Natural killer cell (primary cell): ENCODE results near the gene SEC24C. TPM values are rescaled to one million over a fixed set of nuclear protein-coding genes. Genes with fewer than 3 reads are reported as not detected.
"Not testable (repeated sequence)": the region's sequence is repeated elsewhere in the genome, so short reads cannot be mapped to it uniquely, and the experiment has no call there.

Source experiments
- ATAC-seq, 3 donors: fragments of 150-1000 bp in 2 of 3; fragments of 200-7000 bp in 1 of 3; cut with Tn5 transposase; 1 replicate in 1 of 3; 2 replicates in 2 of 3; pipeline ENCODE4 v1.10.0; 2021; ENCODE audit warnings: mild to moderate bottlenecking in 2 of 3, moderate library complexity in 2 of 3
- DNase-seq, 2 donors: peaks; one replicate each; pipeline versions ENCODE4 v3.0.0 to v3.0.0-alpha.2; 2013 to 2021; ENCODE audit warnings: mixed read lengths in 1 of 2
- H3K27ac ChIP-seq: one replicate; pipeline ENCODE4 v1.5.1; 2013; ENCODE audit warnings: mild to moderate bottlenecking, low read length
- H3K27me3 ChIP-seq: one replicate; pipeline ENCODE4 v1.6.1; 2013; ENCODE audit warnings: low read length; ENCODE audit not compliant: control insufficient read depth, insufficient read depth
- H3K36me3 ChIP-seq: one replicate; pipeline ENCODE4 v1.6.1; 2013; ENCODE audit warnings: low read length; ENCODE audit not compliant: control insufficient read depth, insufficient read depth
- H3K4me1 ChIP-seq: one replicate; pipeline ENCODE4 v1.6.1; 2013; ENCODE audit warnings: low read length; ENCODE audit not compliant: control insufficient read depth, insufficient read depth
- H3K4me3 ChIP-seq: one replicate; pipeline ENCODE4 v1.5.1; 2013; ENCODE audit warnings: low read length
- H3K9me3 ChIP-seq: one replicate; pipeline ENCODE4 v1.6.1; 2013; ENCODE audit warnings: low read length; ENCODE audit not compliant: control insufficient read depth, insufficient read depth
- H3K27ac Mint-ChIP-seq, 2 donors: one replicate each; pipeline ENCODE4 v1.8.0; 2022; ENCODE audit warnings: mild to moderate bottlenecking in 2 of 2, mixed read lengths in 2 of 2, moderate library complexity in 1 of 2
- H3K27me3 Mint-ChIP-seq, 2 donors: one replicate each; pipeline ENCODE4 v1.8.0; 2022; ENCODE audit warnings: low read depth in 2 of 2, mixed read lengths in 2 of 2
- H3K36me3 Mint-ChIP-seq: one replicate; pipeline ENCODE4 v1.8.0; 2022; ENCODE audit warnings: mixed read lengths
- H3K4me1 Mint-ChIP-seq, 2 donors: one replicate each; pipeline ENCODE4 v1.8.0; 2022; ENCODE audit warnings: mixed read lengths in 2 of 2
- H3K4me3 Mint-ChIP-seq: one replicate; pipeline ENCODE4 v1.8.0; 2022; ENCODE audit warnings: mild to moderate bottlenecking, moderate library complexity, mixed read lengths
- H3K9me3 Mint-ChIP-seq, 2 donors: one replicate each; pipeline ENCODE4 v1.8.0; 2022; ENCODE audit warnings: mixed read lengths in 2 of 2
- WGBS: methylation state at CpG from one replicate; pipeline ENCODE4 v1.1.7; 2013; ENCODE audit warnings: missing lambda C conversion rate; ENCODE audit not compliant: insufficient coverage; 5-methylcytosine and 5-hydroxymethylcytosine counted together
- intact Hi-C: fragments of 100-400 bp; cut with micrococcal nuclease; formaldehyde crosslinking; loops from one replicate; pipeline ENCODE4 v1.14.2; 2022
- total RNA-seq, 4 donors: library from RNA; stranded (reverse); fragments of 120-200 nt in 1 of 4; gene quantifications; one replicate each; pipeline versions ENCODE4 v1.2.3 to v1.2.4, GENCODE V29; 2013 to 2022

Gene SEC24C
- total RNA-seq, 3 donors from 2014 or later (not counting 1 experiment from before 2014, with no cell fraction given), result 153 to 161 (median 160) TPM

DNA sequence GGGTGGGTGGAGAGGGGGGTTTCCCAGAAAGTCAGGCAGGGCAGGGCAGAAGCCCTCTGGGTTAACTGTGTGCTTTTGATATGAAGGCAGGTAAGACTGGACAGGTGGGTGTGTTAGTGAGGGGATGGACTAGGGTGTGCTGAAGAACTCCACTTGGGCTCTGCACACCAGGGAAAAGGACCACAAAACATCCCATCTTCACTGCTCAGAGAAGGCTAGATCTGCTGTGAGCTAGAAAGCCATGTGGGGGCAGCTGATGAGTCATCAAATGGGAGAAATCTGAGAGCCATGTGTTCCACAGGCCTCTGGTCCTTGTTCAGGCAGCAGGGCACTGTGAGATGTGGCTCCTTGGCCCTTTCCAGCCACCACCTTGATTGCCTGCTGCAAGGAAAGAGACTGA lies 36.5 kb upstream of the SEC24C start:
- H3K9me3 ChIP-seq, H3K36me3 Mint-ChIP-seq, H3K27me3 ChIP-seq, H3K4me3 ChIP-seq, H3K4me1 ChIP-seq, H3K4me1 Mint-ChIP-seq, H3K27ac ChIP-seq, H3K9me3 Mint-ChIP-seq, H3K36me3 ChIP-seq, DNase-seq, H3K27me3 Mint-ChIP-seq, H3K4me3 Mint-ChIP-seq, ATAC-seq, H3K27ac Mint-ChIP-seq, intact Hi-C loops: not testable (repeated sequence)

DNA sequence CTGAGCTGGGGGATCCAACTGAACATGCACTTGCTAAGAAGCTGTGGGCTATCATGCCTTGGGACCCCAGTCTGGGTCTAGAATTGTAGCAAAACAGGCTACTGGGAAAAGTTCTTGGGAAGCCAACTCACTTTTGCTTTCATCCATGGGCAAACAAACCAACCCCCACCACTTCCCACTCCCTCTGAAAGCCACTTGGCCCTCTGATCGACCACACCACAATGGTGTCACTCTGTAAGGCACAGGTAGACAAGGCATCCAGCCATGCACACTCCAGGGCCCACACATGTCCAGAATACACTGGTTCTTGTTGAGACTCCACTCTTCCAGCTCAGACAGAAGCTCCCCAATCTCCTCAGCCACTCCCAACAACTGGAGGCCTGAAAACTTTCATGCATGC lies 36.0 kb upstream of the SEC24C start:
- 90% methylated on average over 1 of the region's 1 CpG for WGBS
- H3K36me3 Mint-ChIP-seq, ATAC-seq, H3K9me3 ChIP-seq, H3K27ac ChIP-seq, H3K9me3 Mint-ChIP-seq, DNase-seq, H3K36me3 ChIP-seq, H3K4me3 Mint-ChIP-seq, H3K27me3 Mint-ChIP-seq, H3K4me1 Mint-ChIP-seq, H3K27me3 ChIP-seq, intact Hi-C loops, H3K4me3 ChIP-seq, H3K4me1 ChIP-seq, H3K27ac Mint-ChIP-seq: not testable (repeated sequence)

DNA sequence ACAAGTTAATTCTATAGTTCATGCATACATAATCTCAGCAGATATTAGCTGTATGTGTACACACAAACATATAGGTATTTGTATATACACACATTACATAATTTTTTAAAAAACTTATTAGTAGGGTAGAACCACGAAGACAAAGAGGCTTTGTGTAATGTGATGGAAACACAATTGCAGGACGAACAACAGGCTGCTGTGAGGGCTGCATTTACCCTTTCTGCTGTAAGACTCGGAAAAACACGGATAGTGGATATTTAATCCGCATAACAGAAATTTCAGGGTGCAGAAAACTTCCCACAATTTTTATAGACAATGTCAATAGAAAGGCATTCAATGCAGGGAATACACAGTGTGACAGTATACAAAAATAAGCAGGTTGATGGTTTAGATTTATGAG lies 32.5 kb upstream of the SEC24C start:
- not testable (repeated sequence) for H3K36me3 Mint-ChIP-seq, H3K4me1 Mint-ChIP-seq, DNase-seq

DNA sequence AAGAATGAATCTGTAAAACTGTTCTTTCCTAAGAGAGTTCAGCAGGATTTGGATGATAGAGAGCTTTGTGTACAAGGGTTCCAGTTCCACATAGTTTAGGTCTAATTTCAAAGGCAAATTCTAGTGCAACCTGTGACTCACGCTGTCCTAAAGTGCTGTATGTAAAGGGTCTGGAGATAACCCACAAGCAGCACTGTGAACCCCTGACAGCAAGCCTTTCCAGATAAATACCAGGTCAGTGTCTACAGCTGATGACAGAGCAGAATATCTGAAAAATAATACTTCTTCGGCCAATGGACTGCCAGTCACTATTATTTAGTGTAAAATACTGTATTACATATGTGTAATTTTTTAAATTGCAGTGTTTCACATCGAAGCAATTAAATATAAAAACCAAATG lies 30.3 kb upstream of the SEC24C start:
- H3K27me3 ChIP-seq, H3K27ac ChIP-seq, H3K9me3 ChIP-seq, H3K4me3 ChIP-seq, H3K4me1 ChIP-seq, ATAC-seq, H3K27me3 Mint-ChIP-seq, H3K27ac Mint-ChIP-seq, H3K4me3 Mint-ChIP-seq, DNase-seq, H3K4me1 Mint-ChIP-seq, H3K9me3 Mint-ChIP-seq, intact Hi-C loops: not testable (repeated sequence)
- WGBS, result 100% methylated on average over 1 of the region's 3 CpGs
- peaks cover 16% of the 10 kb centered on the region for H3K36me3 Mint-ChIP-seq
- H3K36me3 ChIP-seq, result peaks cover 30% of the 10 kb centered on the region

More for the DNA sequence above, 32.5 kb upstream of the SEC24C start:
- H3K27me3 ChIP-seq, H3K9me3 Mint-ChIP-seq, H3K27ac ChIP-seq, H3K4me3 ChIP-seq, H3K27me3 Mint-ChIP-seq, H3K27ac Mint-ChIP-seq, ATAC-seq, H3K4me1 ChIP-seq, H3K4me3 Mint-ChIP-seq, intact Hi-C loops, H3K9me3 ChIP-seq: not testable (repeated sequence)
- WGBS, result 100% methylated on average over 4 of the region's 5 CpGs
- H3K36me3 ChIP-seq, result peaks cover 14% of the 10 kb centered on the region

DNA sequence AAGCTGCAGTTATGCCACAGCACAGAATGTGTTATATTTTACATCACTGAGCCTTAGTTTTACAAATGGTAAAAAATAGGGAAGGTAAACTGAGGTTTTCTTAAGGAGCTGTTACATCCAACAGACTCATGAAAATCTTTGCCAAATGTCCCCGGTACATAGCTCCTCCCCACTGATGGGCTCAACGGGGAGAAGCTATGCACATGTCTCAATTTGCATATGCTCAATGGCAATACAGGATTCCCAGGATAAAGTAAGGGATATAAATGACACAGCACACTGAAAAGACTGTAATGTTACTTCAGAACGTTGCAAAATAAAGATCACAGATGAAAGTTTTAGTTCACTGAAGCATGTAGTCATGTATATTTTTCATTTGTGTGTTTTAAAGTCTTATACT lies 29.7 kb upstream of the SEC24C start:
- H3K4me1 Mint-ChIP-seq, H3K9me3 Mint-ChIP-seq, H3K27me3 ChIP-seq, H3K4me1 ChIP-seq, H3K27ac Mint-ChIP-seq, H3K4me3 Mint-ChIP-seq, H3K9me3 ChIP-seq, H3K4me3 ChIP-seq, H3K27me3 Mint-ChIP-seq, H3K27ac ChIP-seq, intact Hi-C loops, ATAC-seq, DNase-seq: not testable (repeated sequence)
- WGBS, result no CpG with 5 or more reads among the region's 3 CpGs
- peaks cover 35% of the 10 kb centered on the region for H3K36me3 ChIP-seq
- peaks cover 21% of the 10 kb centered on the region for H3K36me3 Mint-ChIP-seq

DNA sequence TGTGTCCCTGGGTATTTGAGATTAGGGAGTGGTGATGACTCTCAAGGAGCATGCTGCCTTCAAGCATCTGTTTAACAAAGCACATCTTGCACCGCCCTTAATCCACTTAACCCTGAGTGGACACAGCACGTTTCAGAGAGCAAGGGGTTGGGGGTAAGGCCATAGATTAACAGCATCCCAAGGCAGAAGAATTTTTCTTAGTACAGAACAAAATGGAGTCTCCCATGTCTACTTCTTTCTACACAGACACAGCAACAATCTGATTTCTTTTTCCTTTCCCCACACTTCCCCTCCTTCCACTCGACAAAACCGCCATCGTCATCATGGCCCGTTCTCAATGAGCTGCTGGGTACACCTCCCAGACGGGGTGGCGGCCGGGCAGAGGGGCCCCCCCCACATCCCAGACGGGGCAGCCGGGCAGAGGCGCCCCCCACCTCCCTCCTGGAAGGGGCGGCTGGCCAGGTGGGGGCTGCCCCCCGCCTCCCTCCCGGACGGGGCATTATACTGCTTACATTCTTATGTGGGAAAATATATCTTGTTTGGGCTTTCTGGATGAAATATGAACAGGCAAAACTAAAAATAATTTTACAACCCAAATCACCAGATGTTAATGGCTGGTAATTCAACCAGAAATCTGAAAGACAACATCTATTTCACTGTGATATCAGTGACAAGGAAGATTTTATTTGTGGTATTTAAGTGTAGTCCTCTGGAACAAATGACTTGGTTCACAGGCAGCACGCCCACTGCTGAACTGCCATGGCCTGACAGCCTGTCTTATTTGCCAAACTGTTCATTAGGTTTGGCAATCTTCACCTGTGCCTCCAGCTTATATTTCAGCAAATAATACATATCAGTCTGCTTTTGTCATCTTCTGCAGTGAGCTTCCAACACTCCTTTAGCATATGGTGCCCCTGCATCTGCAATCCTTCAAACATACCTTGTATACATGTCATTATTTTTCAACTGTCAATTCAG lies 28.7 kb upstream of the SEC24C start:
- DNase-seq, result not testable (repeated sequence)

More for the DNA sequence above, 28.7 kb upstream of the SEC24C start:
- H3K36me3 ChIP-seq, result peaks cover 35% of the 10 kb centered on the region
- H3K9me3 Mint-ChIP-seq, H3K4me3 ChIP-seq, H3K27me3 Mint-ChIP-seq, H3K27ac ChIP-seq, intact Hi-C loops, H3K4me3 Mint-ChIP-seq, H3K27ac Mint-ChIP-seq, H3K9me3 ChIP-seq, ATAC-seq, H3K4me1 ChIP-seq, H3K4me1 Mint-ChIP-seq, H3K27me3 ChIP-seq: not testable (repeated sequence)
- peaks cover 21% of the 10 kb centered on the region for H3K36me3 Mint-ChIP-seq
- 97% methylated on average over 10 of the region's 17 CpGs for WGBS
